Activated naive CD8-positive, alpha-beta T cell treated with anti-CD3 and anti-CD28 coated beads, Interleukin-2, amount 10 ng/mL, durations not matched to agents 7 days and 5 days (primary cell): ENCODE data around the gene MAPK7. TPM values are rescaled to one million over a fixed set of nuclear protein-coding genes. Genes with fewer than 3 reads are reported as not detected.

ENCODE experiments used
- ATAC-seq: fragments of 150-1000 bp; cut with Tn5 transposase; one replicate; pipeline ENCODE4 v1.10.0; 2021; ENCODE audit warnings: low read depth, moderate library complexity
- POLR2A ChIA-PET: fragments of 350-600 bp; sonication (Branson Sonifier 250); formaldehyde crosslinking; loops from one replicate; lab custom pipeline; 2021; ENCODE audit warnings: antibody characterized with exemption; lab: Charles Lee
- DNase-seq: peaks from one replicate; pipeline ENCODE4 v3.0.0; 2021
- H3K27ac Mint-ChIP-seq: one replicate; pipeline ENCODE4 v1.8.0; 2022; ENCODE audit warnings: mild to moderate bottlenecking, mixed read lengths
- H3K27me3 Mint-ChIP-seq: one replicate; pipeline ENCODE4 v1.8.0; 2022; ENCODE audit warnings: mild to moderate bottlenecking, moderate library complexity, mixed read lengths
- H3K36me3 Mint-ChIP-seq: one replicate; pipeline ENCODE4 v1.8.0; 2021; ENCODE audit warnings: mild to moderate bottlenecking, mixed read lengths
- H3K4me1 Mint-ChIP-seq: one replicate; pipeline ENCODE4 v1.8.0; 2021; ENCODE audit warnings: mixed read lengths
- H3K4me3 Mint-ChIP-seq: one replicate; pipeline ENCODE4 v1.8.0; 2022; ENCODE audit warnings: mild to moderate bottlenecking, moderate library complexity, mixed read lengths
- H3K9me3 Mint-ChIP-seq: one replicate; pipeline ENCODE4 v1.8.0; 2021; ENCODE audit warnings: mixed read lengths
- total RNA-seq, 2 experiments: library from RNA; stranded (reverse); gene quantifications; one replicate each; pipeline ENCODE4 v1.2.3, GENCODE V29; 2021

Gene MAPK7
- total RNA-seq: 10 to 100 TPM; 26.8 to 27.4 TPM

- ATAC-seq (peak; percentile 11), DNase-seq (no peak)
- Mint-ChIP-seq H3K4me3 (peak within 1 kb of the TSS; percentile 99), H3K4me1 (peaks cover 15% of the 10 kb centered on the region), H3K27me3 (no peaks in the 10 kb centered on the region), H3K36me3 (peaks cover 10% of the 10 kb centered on the region), H3K27ac (peak within 1 kb of the TSS; percentile 98), H3K9me3 (no peaks in the 10 kb centered on the region)
- POLR2A ChIA-PET: interaction anchor here (0.7 to 2.4 kb wide), 9 partner anchors 9 to 1664 kb away, joined by 3 to 13 read pairs (median 3); partner anchors contain the start of genes ALDH3A2, B9D1 and USP22
Measured at GRCh38 chr17:19378416-19379360, at the start of gene MAPK7. Gene MAPK7 (plus strand): TSS chr17:19378498. CDS start chr17:19378901, 403 bp downstream.

DNA sequence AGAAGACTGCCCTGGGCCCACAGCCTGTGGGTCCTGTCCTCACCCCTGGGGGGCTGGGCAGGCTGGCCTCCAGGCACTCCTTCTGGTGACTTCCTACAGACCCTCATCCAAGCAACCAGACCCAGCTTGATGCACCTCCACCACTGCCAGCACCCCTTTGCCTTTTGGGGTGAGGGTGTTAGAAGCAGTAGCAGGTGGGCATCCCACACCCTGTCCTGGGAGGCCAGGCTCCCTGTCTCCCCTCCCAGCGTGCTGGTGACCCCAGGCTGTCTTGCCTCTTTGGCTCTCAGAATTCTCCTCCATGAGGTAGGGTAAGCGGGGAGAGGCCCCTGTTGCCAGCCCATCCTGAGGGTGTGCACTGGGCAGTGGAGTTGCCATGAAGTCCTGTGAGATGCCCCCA is 49.2 kb upstream of the MAPK7 start:
- DNase-seq: no peak
- Mint-ChIP-seq H3K4me3 (no peak overlapping the region), H3K4me1 (no peaks in the 10 kb centered on the region), H3K27ac (no peak overlapping the region), H3K9me3 (peaks cover 4% of the 10 kb centered on the region), H3K36me3 (no peaks in the 10 kb centered on the region), H3K27me3 (peaks cover 6% of the 10 kb centered on the region)
- POLR2A ChIA-PET: no interaction called here
- no peak for ATAC-seq

- no peak for ATAC-seq
- POLR2A ChIA-PET: no interaction called here
- Mint-ChIP-seq H3K9me3 (peaks cover 4% of the 10 kb centered on the region), H3K4me3 (no peak overlapping the region), H3K27me3 (peaks cover 6% of the 10 kb centered on the region), H3K4me1 (no peaks in the 10 kb centered on the region), H3K36me3 (no peaks in the 10 kb centered on the region), H3K27ac (no peak overlapping the region)
- DNase-seq: no peak
Measured at GRCh38 chr17:19329839-19330238, 48.5 kb upstream of the MAPK7 start.

DNA sequence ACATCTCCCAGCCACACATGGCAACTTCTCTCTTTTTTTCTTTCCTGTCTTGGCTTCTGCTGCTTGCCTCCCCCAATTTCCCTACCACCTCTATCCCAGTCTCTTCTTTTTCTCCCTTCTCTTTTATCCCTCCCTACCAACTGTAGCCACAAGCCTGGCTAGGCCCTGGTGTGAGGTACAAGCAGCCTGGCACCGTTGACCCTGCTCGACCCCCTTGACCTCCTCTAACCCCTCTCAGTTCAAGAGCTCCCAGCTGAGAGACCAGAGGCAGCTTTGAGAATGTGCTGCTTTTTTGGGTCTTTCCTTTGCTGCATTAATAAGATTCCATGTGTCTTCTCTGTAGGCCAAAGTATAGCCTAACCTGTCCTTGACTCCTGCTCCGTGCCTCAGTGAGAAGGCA is 48.0 kb upstream of the MAPK7 start:
- H3K27me3 Mint-ChIP-seq: peaks cover 3% of the 10 kb centered on the region
- no peak overlapping the region for H3K27ac Mint-ChIP-seq
- DNase-seq: no peak
- H3K4me3 Mint-ChIP-seq: no peak overlapping the region
- POLR2A ChIA-PET: no interaction called here
- H3K36me3 Mint-ChIP-seq: no peaks in the 10 kb centered on the region
- ATAC-seq: no peak
- no peaks in the 10 kb centered on the region for H3K4me1 Mint-ChIP-seq
- H3K9me3 Mint-ChIP-seq: peaks cover under 1% of the 10 kb centered on the region

DNA sequence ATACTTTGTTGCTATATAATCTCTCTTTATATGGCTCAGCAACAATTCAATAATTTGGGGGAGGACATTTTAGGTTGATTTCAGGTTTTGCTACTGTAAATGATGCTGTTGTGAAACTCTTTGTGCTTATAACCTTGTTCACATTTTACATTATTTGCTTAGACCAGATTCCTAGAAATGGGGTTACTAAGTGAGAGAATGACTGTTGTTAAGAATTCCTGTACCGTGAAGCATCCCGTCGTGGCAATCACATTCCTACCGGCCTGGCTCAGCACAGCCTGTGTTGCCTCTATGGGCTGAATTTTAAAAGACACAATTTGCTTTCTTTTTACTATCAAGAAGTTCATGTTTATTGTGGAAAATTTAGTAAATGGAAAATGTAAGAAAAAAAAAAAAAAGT is 47.2 kb upstream of the MAPK7 start:
- no peaks in the 10 kb centered on the region for H3K4me1 Mint-ChIP-seq
- peaks cover 3% of the 10 kb centered on the region for H3K27me3 Mint-ChIP-seq

DNA sequence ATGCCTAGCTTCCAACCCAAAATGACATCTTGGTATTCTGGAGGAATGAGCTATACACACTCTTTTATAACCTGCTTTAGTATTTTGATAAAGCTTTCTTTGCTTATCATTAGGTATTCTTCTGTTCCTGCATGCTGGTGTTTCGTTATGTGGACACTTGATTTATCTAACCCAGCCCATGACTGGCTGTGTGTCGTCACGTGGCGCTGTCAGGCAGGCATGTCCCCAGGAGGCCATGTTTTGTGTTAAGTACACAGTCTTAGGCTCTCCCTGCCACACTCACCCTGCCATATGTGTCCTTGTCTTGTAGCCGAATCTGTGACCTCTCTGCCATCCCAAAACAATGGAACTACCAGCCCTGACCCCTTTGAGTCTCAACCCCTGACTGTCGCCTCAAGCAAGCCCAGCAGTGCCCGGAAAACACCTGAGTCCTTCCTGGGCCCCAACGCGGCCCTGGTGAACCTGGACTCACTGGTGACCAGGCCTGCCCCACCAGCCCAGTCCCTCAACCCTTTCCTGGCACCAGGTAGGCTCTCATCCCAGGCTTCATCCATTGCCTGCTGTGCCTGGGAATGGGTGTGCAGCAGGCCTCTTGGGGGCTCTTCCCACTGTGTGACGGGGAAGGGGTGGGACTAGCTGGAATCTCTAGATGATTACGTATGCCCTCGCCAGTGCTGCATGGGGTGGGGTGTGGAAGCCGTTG is 46.6 kb upstream of the MAPK7 start:
- POLR2A ChIA-PET: no interaction called here
- peaks cover 3% of the 10 kb centered on the region for H3K27me3 Mint-ChIP-seq
- no peak overlapping the region for H3K27ac Mint-ChIP-seq
- no peaks in the 10 kb centered on the region for H3K4me1 Mint-ChIP-seq
- no peak overlapping the region for H3K4me3 Mint-ChIP-seq
- H3K9me3 Mint-ChIP-seq: no peaks in the 10 kb centered on the region
- ATAC-seq (no peak), DNase-seq (no peak)
- H3K36me3 Mint-ChIP-seq: no peaks in the 10 kb centered on the region

More for the DNA sequence above, 47.2 kb upstream of the MAPK7 start:
- DNase-seq (no peak), ATAC-seq (no peak)
- POLR2A ChIA-PET: no interaction called here
- H3K27ac Mint-ChIP-seq: no peak overlapping the region
- H3K9me3 Mint-ChIP-seq: no peaks in the 10 kb centered on the region
- H3K36me3 Mint-ChIP-seq: no peaks in the 10 kb centered on the region
- no peak overlapping the region for H3K4me3 Mint-ChIP-seq

DNA sequence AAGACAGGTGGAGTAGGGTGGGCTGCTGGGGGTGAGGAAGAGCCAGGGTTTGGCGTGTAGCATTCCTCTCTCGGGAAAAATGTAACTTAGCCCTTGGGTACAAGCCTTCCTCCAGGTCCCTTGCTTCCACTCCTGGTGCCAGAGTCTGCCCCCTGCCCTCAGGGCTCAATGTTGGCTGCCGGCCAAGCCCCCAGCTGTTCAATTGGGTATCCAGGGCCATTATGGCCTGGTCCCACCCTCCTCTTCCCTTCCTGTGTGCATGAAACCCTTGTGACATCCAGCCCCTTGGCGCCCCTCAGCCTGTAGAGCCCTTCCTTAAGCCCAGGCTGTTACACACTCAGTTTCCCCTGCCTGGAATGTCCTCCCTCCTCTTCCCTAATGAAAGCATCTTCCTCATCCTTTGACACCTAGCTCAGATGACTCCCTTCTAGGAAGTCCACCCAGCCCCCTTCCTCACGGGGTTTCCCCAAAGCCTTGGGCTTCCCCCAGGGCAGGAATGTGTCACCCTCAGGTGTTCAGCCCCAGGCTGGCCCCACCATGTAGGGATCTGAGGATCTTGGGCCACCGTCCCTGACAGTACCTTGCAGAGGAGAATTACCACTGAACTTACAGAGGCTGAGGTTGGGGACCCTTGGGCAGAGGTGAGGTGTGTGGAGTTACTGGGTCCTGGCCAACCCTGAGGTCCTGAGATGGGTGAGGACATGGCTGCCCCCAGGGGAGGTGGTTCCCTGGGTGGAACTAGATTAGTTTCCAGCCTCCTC is 45.7 kb upstream of the MAPK7 start:
- Mint-ChIP-seq H3K4me1 (no peaks in the 10 kb centered on the region), H3K27ac (no peak overlapping the region), H3K27me3 (peaks cover 7% of the 10 kb centered on the region), H3K9me3 (no peaks in the 10 kb centered on the region), H3K36me3 (no peaks in the 10 kb centered on the region), H3K4me3 (no peak overlapping the region)
- POLR2A ChIA-PET: no interaction called here
- ATAC-seq (no peak), DNase-seq (no peak)

DNA sequence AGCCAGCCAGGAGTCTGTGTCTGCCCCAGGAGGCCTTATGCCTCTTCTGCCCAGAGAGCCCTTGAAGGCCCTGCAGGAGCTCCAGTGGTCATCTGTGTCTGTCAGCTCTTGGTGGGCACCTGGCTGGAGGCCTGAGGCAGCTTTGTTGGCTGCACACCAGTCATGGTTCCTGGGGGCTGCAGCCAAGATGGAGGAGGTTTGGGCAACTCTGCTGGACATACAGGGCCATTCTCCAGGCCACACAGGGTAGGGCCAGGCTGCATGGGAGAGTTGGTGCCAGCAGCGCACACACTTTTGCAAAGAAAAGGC is 45.2 kb upstream of the MAPK7 start:
- POLR2A ChIA-PET: interaction anchor here (0.6 kb wide), 1 partner anchor 378 kb away, joined by 3 read pairs; no protein-coding TSS in a partner anchor
- Mint-ChIP-seq H3K4me3 (no peak overlapping the region), H3K36me3 (no peaks in the 10 kb centered on the region), H3K9me3 (no peaks in the 10 kb centered on the region), H3K27me3 (peaks cover 7% of the 10 kb centered on the region), H3K27ac (no peak overlapping the region), H3K4me1 (no peaks in the 10 kb centered on the region)
- DNase-seq (no peak), ATAC-seq (no peak)

DNA sequence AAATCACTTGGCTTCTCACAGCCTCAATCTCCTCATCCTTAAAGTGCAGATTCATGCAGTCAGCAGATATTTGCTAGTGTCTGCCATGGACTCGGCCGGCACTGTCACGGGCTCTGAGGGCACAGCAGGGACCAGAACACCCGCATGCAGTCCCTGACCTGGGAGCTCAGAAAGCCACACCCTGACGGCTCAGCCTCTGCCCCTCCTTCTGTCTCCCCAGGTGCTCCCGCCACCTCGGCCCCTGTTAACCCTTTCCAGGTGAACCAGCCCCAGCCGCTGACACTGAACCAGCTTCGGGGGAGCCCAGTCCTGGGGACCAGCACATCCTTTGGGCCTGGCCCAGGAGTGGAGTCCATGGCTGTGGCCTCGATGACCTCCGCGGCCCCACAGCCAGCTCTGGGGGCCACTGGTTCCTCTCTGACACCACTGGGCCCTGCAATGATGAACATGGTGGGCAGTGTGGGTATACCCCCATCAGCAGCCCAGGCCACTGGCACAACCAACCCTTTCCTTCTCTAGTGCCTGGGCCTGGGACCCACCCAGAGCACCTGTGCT is 44.5 kb upstream of the MAPK7 start:
- no peaks in the 10 kb centered on the region for H3K4me1 Mint-ChIP-seq
- H3K4me3 Mint-ChIP-seq: no peak overlapping the region
- POLR2A ChIA-PET: interaction anchor here (0.6 kb wide), 1 partner anchor 377 kb away, joined by 3 read pairs; no protein-coding TSS in a partner anchor
- no peaks in the 10 kb centered on the region for H3K36me3 Mint-ChIP-seq
- no peak for DNase-seq
- H3K9me3 Mint-ChIP-seq: no peaks in the 10 kb centered on the region
- no peak overlapping the region for H3K27ac Mint-ChIP-seq
- ATAC-seq: no peak
- H3K27me3 Mint-ChIP-seq: peaks cover 10% of the 10 kb centered on the region

DNA sequence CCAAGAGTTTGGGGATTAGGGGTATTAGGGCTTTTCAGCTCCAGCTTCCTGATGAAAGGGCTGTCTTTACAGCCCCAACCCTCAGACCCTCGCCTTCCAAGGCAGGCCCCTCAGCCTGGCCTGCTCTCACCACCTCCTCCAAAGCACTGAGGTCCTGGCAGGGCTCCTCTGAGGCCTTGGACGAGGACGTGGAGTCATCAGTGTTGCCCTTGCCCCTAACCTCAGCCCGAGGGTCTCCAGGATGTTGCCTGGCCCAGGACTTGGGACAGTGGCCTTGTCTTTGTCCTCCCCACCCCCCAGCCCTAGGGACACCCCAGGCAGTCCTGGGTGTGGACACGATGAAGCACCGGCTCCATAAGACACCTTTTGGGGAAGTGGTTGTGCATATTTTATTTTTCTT is 44.0 kb upstream of the MAPK7 start:
- no peak for DNase-seq
- Mint-ChIP-seq H3K9me3 (no peaks in the 10 kb centered on the region), H3K4me3 (no peak overlapping the region), H3K4me1 (no peaks in the 10 kb centered on the region), H3K27me3 (peaks cover 15% of the 10 kb centered on the region), H3K36me3 (no peaks in the 10 kb centered on the region), H3K27ac (no peak overlapping the region)
- ATAC-seq: no peak
- POLR2A ChIA-PET: no interaction called here

GRCh38 chr17:19335951-19336631 is 42.2 kb upstream of the MAPK7 start:
- POLR2A ChIA-PET: no interaction called here
- Mint-ChIP-seq H3K27ac (no peak overlapping the region), H3K4me1 (no peaks in the 10 kb centered on the region), H3K36me3 (no peaks in the 10 kb centered on the region), H3K27me3 (peaks cover 19% of the 10 kb centered on the region), H3K9me3 (no peaks in the 10 kb centered on the region), H3K4me3 (no peak overlapping the region)
- no peak for DNase-seq
- no peak for ATAC-seq

DNA sequence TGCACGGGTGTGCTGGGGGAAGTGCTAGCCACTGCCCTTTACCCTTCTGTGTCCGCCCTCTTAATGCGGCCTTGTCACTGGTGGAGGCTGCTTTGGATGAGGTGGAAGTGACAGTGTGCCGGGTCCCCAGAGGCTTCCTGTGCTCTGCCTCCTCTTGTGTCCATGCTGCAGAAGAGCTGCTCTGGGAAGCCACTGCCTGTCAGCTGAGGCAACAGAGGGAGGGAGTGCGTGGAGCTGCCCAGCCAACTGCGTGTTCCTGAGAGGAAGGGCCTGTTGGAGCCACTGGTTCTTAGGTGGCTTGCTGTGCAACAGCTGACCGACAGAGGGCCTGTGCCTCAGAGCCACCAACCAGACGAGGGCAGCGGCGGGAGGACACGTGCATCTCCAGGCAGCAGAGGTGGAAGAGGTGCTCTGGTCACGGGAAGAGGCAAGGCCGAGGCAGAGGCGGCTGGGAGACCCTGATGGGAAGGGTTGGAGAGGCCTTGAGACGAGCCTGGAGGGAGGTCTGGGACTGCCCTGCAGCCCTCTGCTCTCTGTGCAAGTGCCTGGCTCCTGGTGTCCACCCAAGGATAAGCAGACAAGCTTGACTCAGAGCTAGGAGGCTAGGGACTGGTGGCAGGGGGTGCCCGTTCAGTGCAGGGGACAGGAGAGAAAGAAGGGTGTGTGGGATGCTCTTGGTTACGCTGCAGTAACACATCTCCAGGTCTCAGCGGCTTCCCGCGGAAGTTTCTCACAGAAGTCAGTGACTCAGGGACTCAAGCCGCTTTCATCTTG is 41.2 kb upstream of the MAPK7 start:
- Mint-ChIP-seq H3K27me3 (peaks cover 23% of the 10 kb centered on the region), H3K4me1 (no peaks in the 10 kb centered on the region), H3K4me3 (no peak overlapping the region), H3K27ac (peak overlapping the region; percentile 67), H3K36me3 (no peaks in the 10 kb centered on the region), H3K9me3 (no peaks in the 10 kb centered on the region)
- no peak for DNase-seq
- POLR2A ChIA-PET: no interaction called here
- ATAC-seq: no peak
